Cardiac fibroblast (primary cell): Measurements from ENCODE around the gene CHMP6.

ENCODE experiments used
- DNase-seq, 2 donors: peaks; one replicate each; pipeline versions ENCODE4 v3.0.0 to v3.0.0-alpha.2; 2010; ENCODE audit warnings: low read depth in 2 of 2
- H3K4me3 ChIP-seq, 2 donors: replicated peaks in 1 of 2; 1 replicate in 1 of 2; 2 replicates in 1 of 2; pipeline ENCODE4 v1.5.1; 2011; ENCODE audit warnings: low read depth in 2 of 2, low read length in 2 of 2, mild to moderate bottlenecking in 2 of 2, moderate library complexity in 1 of 2
- TF ChIP-seq, protein P1 (sequence below): IDR thresholded peaks from one replicate; pipeline ENCODE4 v1.5.1; 2011; ENCODE audit warnings: low read depth, mild to moderate bottlenecking, low read length, inconsistent platforms

The CHMP6 gene

DNA sequence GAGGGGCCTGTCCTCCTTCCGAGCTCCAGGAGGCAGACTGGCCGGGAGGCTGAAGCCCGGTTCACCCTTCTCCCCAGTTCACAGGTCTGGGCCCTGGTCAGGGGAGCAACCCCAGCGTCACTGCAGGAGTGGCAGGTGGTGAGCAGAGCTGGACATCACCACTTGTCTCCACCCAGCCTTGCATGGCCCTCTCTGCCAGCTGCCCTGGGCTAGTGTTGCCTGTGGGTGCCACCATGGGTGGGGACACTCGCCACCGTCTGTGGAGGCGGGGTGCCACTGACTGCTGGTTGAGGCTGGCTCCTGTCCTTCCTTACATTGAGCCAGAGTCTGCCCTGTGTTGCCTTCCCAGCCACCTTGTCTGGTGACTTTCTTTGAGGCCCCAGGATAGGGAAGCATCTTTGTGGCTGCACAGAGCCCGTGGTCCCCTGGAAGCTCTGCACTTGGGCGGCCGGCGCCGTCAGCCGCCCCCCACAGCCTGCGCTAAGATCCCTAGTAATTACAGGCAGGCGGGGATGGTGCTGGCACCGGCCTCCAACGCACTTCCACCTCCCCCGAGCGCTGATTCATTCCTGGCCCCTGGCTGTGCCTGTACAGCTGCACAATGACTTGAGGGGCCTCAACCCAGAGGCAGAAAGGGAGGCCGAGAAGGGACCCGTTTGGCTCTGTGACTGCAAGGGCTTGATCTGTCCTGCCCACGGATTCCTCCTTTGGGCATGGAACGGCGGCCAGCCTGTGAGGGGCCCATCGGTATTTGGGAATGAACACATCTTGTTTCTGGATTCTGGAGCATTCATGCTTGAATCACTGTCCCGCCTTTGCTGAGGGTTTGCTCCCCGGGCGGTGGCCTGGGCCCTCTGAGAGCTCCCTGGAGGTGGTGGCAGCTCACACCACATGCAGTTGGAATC, 48.5 kb downstream of the CHMP6 start:
- no peak overlapping the region for H3K4me3 ChIP-seq
- TF ChIP-seq, protein P1, sequence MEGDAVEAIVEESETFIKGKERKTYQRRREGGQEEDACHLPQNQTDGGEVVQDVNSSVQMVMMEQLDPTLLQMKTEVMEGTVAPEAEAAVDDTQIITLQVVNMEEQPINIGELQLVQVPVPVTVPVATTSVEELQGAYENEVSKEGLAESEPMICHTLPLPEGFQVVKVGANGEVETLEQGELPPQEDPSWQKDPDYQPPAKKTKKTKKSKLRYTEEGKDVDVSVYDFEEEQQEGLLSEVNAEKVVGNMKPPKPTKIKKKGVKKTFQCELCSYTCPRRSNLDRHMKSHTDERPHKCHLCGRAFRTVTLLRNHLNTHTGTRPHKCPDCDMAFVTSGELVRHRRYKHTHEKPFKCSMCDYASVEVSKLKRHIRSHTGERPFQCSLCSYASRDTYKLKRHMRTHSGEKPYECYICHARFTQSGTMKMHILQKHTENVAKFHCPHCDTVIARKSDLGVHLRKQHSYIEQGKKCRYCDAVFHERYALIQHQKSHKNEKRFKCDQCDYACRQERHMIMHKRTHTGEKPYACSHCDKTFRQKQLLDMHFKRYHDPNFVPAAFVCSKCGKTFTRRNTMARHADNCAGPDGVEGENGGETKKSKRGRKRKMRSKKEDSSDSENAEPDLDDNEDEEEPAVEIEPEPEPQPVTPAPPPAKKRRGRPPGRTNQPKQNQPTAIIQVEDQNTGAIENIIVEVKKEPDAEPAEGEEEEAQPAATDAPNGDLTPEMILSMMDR = no peak
- peak; percentile 62 to 64 for DNase-seq

DNA sequence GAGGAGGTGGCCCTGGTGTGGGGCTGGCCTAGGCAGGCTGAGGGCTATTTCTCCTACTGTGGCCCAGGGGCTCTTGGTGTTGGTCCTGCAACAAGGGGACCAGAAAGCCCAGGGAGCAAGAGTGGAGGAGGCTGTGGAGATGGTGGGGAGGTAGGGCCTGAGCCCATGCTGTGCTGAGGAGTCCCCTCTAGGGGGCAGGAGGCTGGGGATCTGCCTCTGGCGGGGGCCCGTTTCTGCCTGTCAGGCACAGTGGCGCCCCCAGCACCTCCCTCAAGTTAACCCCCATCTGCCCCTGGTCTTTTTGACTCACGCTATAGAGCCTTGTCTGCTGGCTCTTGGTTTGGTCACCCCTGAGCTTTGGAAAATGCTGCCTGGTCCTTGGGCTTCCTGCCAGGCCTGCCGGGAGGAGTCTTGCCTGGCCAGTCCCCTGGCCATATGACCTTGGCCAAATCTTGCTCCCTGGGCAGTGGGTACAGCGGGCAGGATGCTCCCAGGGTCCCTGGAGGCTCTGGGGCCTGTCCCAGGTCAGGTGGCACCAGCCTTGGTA, 49.2 kb downstream of the CHMP6 start:
- H3K4me3 ChIP-seq = no peak overlapping the region

DNA sequence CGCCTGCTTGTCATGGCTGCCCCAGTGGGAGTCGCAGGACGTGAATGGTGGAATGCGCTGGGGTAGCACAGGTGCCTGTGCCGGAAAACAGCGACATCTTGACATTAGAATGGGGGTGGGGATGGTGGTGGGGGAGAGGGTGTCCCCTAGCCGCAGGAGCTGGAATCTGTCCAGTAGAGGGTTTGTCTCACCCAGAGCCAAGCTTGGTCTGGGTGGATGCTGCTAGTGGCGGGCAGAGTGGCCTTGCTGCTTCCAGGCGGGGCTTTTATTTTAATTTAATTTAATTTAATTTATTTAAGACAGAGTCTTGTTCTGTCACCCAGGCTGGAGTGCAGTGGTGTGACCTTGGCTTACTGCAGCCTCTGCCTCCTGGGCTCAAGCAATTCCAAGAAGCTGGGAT, 51.0 kb downstream of the CHMP6 start:
- TF ChIP-seq, protein P1 = no peak
- no peak overlapping the region for H3K4me3 ChIP-seq
- DNase-seq = no peak

More for the DNA sequence above, 49.2 kb downstream of the CHMP6 start:
- peak; percentile 19 to 20 for DNase-seq
- TF ChIP-seq, protein P1 = peak; percentile 45

DNA sequence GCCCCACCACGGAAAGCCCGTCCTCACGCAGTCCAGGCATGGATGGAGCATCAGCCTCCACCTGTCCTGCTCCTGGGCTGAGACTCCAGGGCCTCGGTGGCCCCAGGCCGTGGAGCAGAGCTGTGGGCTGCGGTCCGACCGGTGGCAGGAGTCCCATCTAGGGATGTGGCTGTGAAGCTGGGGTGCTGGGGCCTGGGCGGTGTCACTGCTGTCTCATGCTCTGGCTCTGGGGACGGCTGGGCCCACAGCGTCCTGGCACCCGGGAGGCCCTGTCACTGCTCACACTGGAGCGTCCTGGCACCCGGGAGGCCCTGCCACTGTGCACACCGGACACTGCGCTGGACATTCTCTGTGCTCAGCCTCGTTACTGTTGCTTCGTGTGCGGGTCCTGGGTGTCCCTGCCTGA, 51.7 kb downstream of the CHMP6 start:
- DNase-seq = no peak
- TF ChIP-seq, protein P1 = no peak
- no peak overlapping the region for H3K4me3 ChIP-seq

DNA sequence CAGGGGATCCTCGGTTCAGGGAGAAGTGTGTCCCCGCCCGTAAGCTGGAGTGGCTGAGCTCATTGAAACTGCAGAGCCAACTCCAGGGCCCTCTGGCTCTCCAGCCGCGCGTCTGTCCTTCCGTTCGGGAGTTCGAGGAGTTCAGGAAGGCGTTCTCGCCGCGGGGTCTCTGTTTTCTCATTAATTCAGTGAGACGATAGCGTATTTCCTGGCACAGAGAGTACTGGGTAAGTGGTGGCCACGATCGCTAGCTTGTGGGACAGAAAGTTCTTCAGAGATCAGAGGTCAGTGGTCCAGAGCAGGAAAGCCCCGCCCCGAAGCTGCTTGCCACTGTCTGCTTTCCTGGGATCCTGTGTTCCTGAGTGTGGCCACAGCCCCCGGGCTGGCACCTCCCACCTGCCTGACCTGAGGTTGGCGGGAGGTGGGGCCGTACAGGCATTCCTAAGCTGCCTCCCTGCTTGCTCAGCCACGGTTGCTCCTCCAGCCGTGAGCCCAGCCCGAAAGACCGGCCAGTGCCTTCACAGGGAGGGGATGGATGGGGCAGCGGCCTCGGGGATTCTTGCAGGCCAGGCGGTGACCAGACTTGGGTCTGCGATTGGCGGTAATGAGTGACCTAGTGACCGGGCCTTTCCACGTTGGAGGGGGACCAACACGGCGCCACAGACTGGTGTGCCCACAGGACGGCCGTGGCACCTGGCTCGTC, 52.2 kb downstream of the CHMP6 start:
- TF ChIP-seq, protein P1 = no peak
- peak in 1 of 2 donors; percentile 16 for DNase-seq
- H3K4me3 ChIP-seq = no peak overlapping the region

DNA sequence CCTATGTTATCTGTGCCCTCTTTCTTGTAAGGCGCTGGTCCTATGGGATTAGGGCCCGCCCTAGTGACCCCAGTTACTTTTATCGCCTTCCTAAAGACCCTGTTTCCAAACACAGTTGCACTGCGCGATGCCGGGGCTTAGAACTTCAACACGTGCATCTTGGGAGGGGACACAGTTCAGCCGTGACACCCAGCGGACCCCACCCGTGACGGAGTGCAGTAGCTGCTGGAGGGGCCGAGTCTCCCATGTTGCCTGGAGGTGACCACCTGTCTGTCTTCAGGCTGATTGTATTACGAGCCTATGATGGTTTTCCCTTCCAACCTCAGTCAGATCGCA, 52.8 kb downstream of the CHMP6 start:
- H3K4me3 ChIP-seq = no peak overlapping the region
- no peak for DNase-seq
- TF ChIP-seq, protein P1 = no peak
